ENCODE results near the gene ISG20L2. TPM values are rescaled to one million over a fixed set of nuclear protein-coding genes. Genes with fewer than 3 reads are reported as not detected.
A peak's percentile ranks its signal among the peaks of the same experiment; 100 is the strongest.

ISG20L2 gene
- polyA plus RNA-seq, 3 donors, result 17.2 to 23.5 (median 18.1) TPM

- Mint-ChIP-seq H3K4me3 (peak within 1 kb of the TSS; percentile 57 to 83), H3K36me3 (peaks cover 0 to 11% of the 10 kb centered on the region in 2 donors), H3K27ac (peak within 1 kb of the TSS in 1 of 7 donors; percentile 37), H3K4me1 (peaks cover 28% of the 10 kb centered on the region), H3K9me3 (peaks cover 0 to 25% (median 10%) of the 10 kb centered on the region in 7 donors), H3K27me3 (ENCODE audit: low read depth in 3 of 3) (peaks cover 75 to 87% (median 79%) of the 10 kb centered on the region in 3 donors)
- Histone ChIP-seq H3K27ac (ENCODE audit: low read depth in 1 of 2, low read length in 2 of 2) (no peak within 1 kb of the TSS), H2AFZ (ENCODE audit: insufficient read depth, low read depth, low read length, poor library complexity, severe bottlenecking) (no peak within 1 kb of the TSS), H3K36me3 (replicated peaks in 1 of 2; ENCODE audit: control insufficient read depth in 1 of 2, insufficient read depth in 2 of 2, low read length in 2 of 2) (no peaks in the 10 kb centered on the region), H3K4me1 (ENCODE audit: control insufficient read depth in 1 of 2, insufficient read depth in 2 of 2, low read length in 2 of 2) (peaks cover 20 to 22% of the 10 kb centered on the region in 2 donors), H3K27me3 (ENCODE audit: control insufficient read depth in 2 of 2, insufficient read depth in 2 of 2, low read length in 2 of 2) (peaks cover 44 to 72% of the 10 kb centered on the region in 2 donors), H3K4me3 (replicated peaks in 1 of 3; ENCODE audit: low read depth in 2 of 3, low read length in 3 of 3) (peak within 1 kb of the TSS in 1 of 3 experiments; percentile 45), H3K4me2 (replicated peaks; ENCODE audit: extremely low read depth, low read length, poor library complexity, severe bottlenecking) (peak within 1 kb of the TSS; percentile 62), H4K20me1 (ENCODE audit: insufficient read depth, low read length) (no peaks in the 10 kb centered on the region), H3K9ac (ENCODE audit: insufficient read depth, low read length, poor library complexity, severe bottlenecking) (no peak within 1 kb of the TSS), H3K79me2 (ENCODE audit: insufficient read depth, low read length) (no peaks in the 10 kb centered on the region), H3K9me3 (replicated peaks in 1 of 2; ENCODE audit: control insufficient read depth in 1 of 2, insufficient read depth in 1 of 2, low read length in 2 of 2) (peaks cover 0 to 15% of the 10 kb centered on the region in 2 donors)
- no peak for TF ChIP-seq CTCF (IDR thresholded peaks at IDR 0.05)
- intact Hi-C loops (cut with micrococcal nuclease), result no loop called here
- WGBS (ENCODE audit: insufficient coverage), result 3% methylated on average over 25 of the region's 42 CpGs
- DNase-seq, result no peak
Observed at GRCh38 chr1:156705321-156705917, 23.1 kb downstream of the ISG20L2 start, which contains the start of gene CRABP2. TSS of gene CRABP2 (minus strand) at chr1:156705583. CDS start at chr1:156705446, 137 bp downstream.

- H2AFZ ChIP-seq (ENCODE audit: insufficient read depth, low read depth, low read length, poor library complexity, severe bottlenecking), result no peak overlapping the region
- H4K20me1 ChIP-seq (ENCODE audit: insufficient read depth, low read length), result no peaks in the 10 kb centered on the region
- no peaks in the 10 kb centered on the region for H3K36me3 ChIP-seq (replicated peaks in 1 of 2; ENCODE audit: control insufficient read depth in 1 of 2, insufficient read depth in 2 of 2, low read length in 2 of 2)
- Mint-ChIP-seq H3K9me3 (peaks cover 0 to 25% (median 10%) of the 10 kb centered on the region in 7 donors), H3K4me3 (peak overlapping the region; percentile 45 to 81), H3K27me3 (ENCODE audit: low read depth in 3 of 3) (peaks cover 78 to 87% (median 79%) of the 10 kb centered on the region in 3 donors), H3K27ac (peak overlapping the region in 1 of 7 donors; percentile 37), H3K4me1 (peaks cover 28% of the 10 kb centered on the region), H3K36me3 (peaks cover 0 to 11% of the 10 kb centered on the region in 2 donors)
- peak overlapping the region; percentile 62 for H3K4me2 ChIP-seq (replicated peaks; ENCODE audit: extremely low read depth, low read length, poor library complexity, severe bottlenecking)
- no peak overlapping the region for H3K4me3 ChIP-seq (replicated peaks in 1 of 3; ENCODE audit: low read depth in 2 of 3, low read length in 3 of 3)
- peaks cover 0 to 15% of the 10 kb centered on the region in 2 donors for H3K9me3 ChIP-seq (replicated peaks in 1 of 2; ENCODE audit: control insufficient read depth in 1 of 2, insufficient read depth in 1 of 2, low read length in 2 of 2)
- intact Hi-C loops (cut with micrococcal nuclease), result no loop called here
- H3K4me1 ChIP-seq (ENCODE audit: control insufficient read depth in 1 of 2, insufficient read depth in 2 of 2, low read length in 2 of 2), result peaks cover 20 to 22% of the 10 kb centered on the region in 2 donors
- WGBS (ENCODE audit: insufficient coverage), result 2% methylated on average over 29 of the region's 29 CpGs
- peaks cover 44 to 72% of the 10 kb centered on the region in 2 donors for H3K27me3 ChIP-seq (ENCODE audit: control insufficient read depth in 2 of 2, insufficient read depth in 2 of 2, low read length in 2 of 2)
- H3K9ac ChIP-seq (ENCODE audit: insufficient read depth, low read length, poor library complexity, severe bottlenecking), result no peak overlapping the region
- no peaks in the 10 kb centered on the region for H3K79me2 ChIP-seq (ENCODE audit: insufficient read depth, low read length)
- DNase-seq, result peak; percentile 29 to 69 (median 36)
- no peak for TF ChIP-seq CTCF (IDR thresholded peaks at IDR 0.05)
- no peak overlapping the region for H3K27ac ChIP-seq (ENCODE audit: low read depth in 1 of 2, low read length in 2 of 2)
Observed at GRCh38 chr1:156704930-156705320, 23.6 kb downstream of the ISG20L2 start.
